AG09319 (cell line): ENCODE results near the gene VCY1B.
"Not testable (repeated sequence)": the region's sequence is repeated elsewhere in the genome, so short reads cannot be mapped to it uniquely, and the experiment has no call there.

Experiments
- DNase-seq: peaks from one replicate; pipeline ENCODE4 v3.0.0-alpha.2; 2010; ENCODE audit warnings: low read depth; ENCODE audit errors: extremely low read depth
- CTCF ChIP-seq: IDR thresholded peaks from 2 replicates; pipeline ENCODE4 v1.5.1; 2011; ENCODE audit warnings: low read depth, mild to moderate bottlenecking, inconsistent platforms, low read length, moderate library complexity

Gene VCY1B

GRCh38 chrY:14055927-14056326, at the start of gene VCY1B:
Gene VCY1B (plus strand): TSS chrY:14056227. CDS start chrY:14056290, 63 bp downstream.
- DNase-seq: not testable (repeated sequence)

- DNase-seq: not testable (repeated sequence)
Measured at GRCh38 chrY:14011916-14012315, 44.1 kb upstream of the VCY1B start.

- DNase-seq: not testable (repeated sequence)
Measured at GRCh38 chrY:14030395-14030794, 25.6 kb upstream of the VCY1B start.

GRCh38 chrY:14085877-14086276, 29.9 kb downstream of the VCY1B start:
- no peak for TF ChIP-seq CTCF
- DNase-seq: no peak
